Left ventricle myocardium superior (tissue), 1 donor: Measurements from ENCODE around the gene SDF2L1. TPM values are rescaled to one million over a fixed set of nuclear protein-coding genes. Genes with fewer than 3 reads are reported as not detected.
"Not testable (repeated sequence)": the region's sequence is repeated elsewhere in the genome, so short reads cannot be mapped to it uniquely, and the experiment has no call there.

ENCODE experiments used
- ATAC-seq: fragments of 200-7000 bp; cut with Tn5 transposase; one replicate; pipeline ENCODE4 v1.9.1; 2020; ENCODE audit warnings: mild to moderate bottlenecking, moderate library complexity
- DNase-seq: peaks from one replicate; pipeline ENCODE4 v3.0.0-alpha.2; 2020
- intact Hi-C: fragments of 100-400 bp; cut with micrococcal nuclease; formaldehyde crosslinking; loops from one replicate; pipeline ENCODE4 v1.11.0; 2022
- total RNA-seq: library from RNA; stranded (reverse); fragmentation: NEBNext Ultra II Directional; extraction: Animal tissue kit (Norgen Biotek cat#: 25700); gene quantifications from one replicate; pipeline ENCODE4 v1.2.1, GENCODE V29; 2021
- donor health status: DM: no; HTN: yes; CAD: no; lungs with severe emphysema.

The SDF2L1 gene
- total RNA-seq, 1 donor from 2014 or later: 17.9 TPM

DNA sequence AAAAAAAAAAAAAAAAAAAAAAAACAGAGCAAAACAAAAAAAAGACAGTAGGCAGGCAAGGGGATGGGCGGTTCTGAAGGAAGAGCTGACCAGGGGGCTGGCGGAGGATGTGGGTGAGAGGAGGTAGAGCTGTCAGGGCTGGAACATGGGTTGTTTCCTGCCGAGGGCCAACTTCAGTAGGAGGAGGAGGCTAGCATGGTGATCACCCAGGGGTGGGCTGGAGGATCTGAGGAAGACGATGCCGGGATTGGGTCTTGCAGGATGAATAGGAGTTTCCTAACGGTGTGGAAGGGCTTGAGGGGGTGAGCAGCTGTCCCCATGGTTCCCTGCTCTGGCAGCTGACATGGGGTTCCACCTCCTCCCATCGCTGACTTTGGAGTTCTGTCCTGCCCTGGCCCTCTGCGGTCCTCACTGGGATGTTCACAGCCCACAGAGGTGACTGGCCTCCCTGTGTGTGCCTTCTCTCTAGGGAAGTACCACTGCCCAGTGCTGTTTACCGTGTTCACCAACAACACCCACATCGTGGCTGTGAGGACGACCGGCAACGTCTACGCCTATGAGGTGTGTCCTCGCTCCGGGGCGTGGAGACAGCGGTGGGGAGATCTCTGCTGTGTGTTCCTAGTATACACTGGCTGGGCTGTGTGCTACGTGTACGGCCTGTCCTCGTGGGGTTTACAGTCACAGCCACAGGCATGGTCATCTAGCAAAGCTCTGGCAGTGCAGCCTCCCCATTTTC is 38.9 kb downstream of the SDF2L1 start:
- no peak for ATAC-seq
- intact Hi-C loops: no loop called here
- no peak for DNase-seq

DNA sequence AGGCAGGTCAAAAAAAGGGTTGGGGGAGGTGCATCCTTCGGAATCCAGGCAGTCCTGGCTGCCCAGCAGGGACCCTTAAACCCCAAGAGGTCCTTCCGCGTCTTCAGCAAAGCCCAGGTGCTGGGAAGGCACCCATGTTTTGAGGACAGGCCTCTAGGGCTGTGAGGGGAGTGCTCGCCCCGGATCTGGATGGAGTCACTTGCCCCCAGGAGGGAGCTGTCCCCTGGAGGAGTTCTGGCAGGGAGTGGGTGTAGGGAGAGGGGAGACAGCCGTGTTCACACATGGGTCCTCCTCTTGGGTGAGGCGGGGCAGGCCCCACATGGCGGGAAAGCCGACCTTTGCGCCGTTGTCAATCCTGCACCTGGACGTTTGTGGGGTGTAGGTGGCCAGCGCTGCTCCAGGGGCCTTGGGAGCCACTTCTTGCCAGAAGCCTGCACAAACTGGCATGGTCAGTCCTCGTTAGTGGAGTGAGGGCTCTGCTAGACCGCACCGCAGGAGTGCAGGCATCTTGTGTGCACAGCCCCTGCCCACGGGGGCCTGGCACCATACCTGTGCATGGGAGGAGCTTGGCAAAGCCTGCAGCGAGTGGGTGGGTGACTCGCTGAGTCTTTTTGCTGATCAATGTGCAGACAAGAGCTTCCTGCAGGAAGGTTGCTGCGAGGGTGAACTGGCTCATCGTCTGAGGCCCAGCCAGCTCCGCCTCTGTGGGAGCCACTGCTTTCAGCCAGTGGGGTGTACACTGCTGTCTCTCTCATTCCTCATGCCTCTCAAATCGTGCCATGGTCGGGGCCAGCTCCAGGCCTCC is 39.7 kb downstream of the SDF2L1 start:
- intact Hi-C loops: no loop called here
- ATAC-seq: no peak
- no peak for DNase-seq

DNA sequence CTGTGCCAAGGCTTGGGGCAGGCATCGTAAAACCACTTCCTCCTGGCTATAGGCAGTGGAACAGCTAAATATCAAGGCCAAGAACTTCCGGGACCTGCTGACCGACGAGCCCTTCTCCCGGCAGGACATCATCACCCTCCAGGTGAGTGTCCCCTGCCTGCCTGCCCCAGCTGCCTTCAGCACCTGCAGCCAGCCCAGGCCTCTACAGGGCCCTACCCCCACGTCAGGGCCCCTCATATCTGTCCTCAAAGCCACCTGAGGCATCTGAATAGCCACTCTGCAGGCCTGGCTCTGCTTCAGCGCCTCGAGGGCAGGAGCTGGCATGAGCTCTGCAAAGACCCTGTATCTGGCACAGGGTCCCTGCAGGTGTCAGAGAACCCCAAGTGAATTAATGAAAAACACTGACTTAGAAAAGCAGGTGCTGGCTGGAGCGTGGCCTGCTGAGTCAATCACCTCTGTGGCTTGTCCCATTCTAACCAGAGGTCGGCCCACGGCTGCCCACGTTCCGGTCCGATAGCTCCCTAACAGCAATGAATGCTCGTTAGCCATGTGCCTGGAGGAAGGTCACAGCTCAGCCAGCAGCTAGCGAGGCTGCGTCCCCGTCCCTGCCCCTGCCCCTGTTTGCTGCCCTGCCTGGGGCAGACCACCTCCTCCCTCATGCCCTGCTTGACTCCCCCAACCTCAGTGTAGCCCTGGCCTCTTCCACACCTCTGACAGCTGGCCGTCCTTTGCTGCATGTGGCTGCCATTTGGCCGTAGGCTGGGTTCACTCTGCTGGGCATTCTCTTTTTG is 40.5 kb downstream of the SDF2L1 start:
- no peak for ATAC-seq
- no peak for DNase-seq
- intact Hi-C loops: no loop called here

- no peak for DNase-seq
- no peak for ATAC-seq
- intact Hi-C loops: no loop called here
These were observed 41.3 kb downstream of the SDF2L1 start for GRCh38 chr22:21683401-21683811.

DNA sequence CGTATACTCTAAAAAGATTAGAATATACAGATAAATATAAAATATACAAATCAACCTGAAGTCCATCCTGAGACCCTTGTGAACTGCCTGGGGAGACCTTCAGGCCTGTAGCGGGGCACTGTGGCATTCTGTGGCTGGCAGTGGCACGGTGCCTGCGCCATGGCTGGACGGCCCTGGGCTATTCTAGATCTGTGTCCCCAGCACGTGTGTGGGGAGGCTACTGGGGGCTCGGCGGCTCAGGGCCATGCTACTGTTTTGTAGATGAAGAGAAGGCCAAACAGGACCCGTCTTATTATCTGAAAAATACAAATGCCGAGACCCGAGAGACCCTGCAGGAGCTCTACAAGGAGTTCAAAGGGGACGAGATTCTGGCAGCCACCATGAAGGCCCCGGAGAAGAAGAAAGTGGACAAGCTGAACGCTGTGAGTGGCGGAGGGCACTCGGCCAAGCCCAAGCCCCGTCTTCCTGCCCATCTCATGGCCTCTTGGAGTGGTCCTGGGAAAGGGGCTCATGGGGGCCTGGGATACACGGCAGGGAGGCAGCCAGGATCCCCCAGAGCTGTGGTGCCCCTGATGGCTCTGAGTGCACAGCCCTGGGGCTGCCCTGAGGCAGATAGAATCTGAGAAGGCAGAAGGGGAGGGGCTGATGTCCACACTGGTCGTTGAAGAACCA is 42.5 kb downstream of the SDF2L1 start:
- intact Hi-C loops: no loop called here
- ATAC-seq (no peak), DNase-seq (no peak)

DNA sequence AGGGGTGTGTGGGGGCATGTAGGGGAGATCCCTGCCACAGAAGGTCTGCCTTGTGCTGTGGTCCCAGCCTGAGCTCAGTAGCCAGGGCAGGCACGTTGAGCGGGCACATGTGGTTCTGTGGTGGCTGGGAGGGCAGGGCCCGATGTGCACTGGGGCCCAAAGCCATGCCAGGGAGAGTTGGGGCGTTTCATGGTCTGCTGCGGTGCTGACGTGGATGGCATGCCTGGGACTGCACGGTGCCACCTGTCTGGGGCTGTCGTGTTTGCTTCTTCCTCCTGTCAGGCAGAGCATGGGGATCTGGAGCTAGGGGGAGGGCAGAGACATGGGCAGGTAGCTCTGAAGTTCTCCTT is 43.0 kb downstream of the SDF2L1 start:
- DNase-seq (no peak), ATAC-seq (no peak)
- intact Hi-C loops: no loop called here

DNA sequence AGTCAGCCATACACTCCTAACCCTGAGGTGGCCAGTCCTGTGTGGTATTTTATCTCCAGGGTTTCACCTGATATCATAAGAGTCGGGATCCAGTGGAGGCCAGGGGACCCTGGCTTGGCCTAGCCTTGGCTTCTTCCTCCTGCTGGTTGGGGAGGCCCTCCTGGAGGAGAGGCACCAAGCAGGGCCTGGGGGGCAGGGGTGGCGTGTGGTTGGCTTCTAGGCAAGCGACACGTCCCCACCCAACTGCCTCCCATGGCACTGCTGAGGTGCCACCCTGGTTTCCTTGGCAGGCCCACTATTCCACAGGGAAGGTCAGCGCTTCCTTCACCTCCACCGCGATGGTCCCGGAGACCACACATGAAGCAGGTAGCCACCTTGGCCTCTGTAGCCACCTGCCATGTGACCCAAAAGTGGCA is 44.1 kb downstream of the SDF2L1 start:
- DNase-seq (no peak), ATAC-seq (no peak)
- intact Hi-C loops: no loop called here

DNA sequence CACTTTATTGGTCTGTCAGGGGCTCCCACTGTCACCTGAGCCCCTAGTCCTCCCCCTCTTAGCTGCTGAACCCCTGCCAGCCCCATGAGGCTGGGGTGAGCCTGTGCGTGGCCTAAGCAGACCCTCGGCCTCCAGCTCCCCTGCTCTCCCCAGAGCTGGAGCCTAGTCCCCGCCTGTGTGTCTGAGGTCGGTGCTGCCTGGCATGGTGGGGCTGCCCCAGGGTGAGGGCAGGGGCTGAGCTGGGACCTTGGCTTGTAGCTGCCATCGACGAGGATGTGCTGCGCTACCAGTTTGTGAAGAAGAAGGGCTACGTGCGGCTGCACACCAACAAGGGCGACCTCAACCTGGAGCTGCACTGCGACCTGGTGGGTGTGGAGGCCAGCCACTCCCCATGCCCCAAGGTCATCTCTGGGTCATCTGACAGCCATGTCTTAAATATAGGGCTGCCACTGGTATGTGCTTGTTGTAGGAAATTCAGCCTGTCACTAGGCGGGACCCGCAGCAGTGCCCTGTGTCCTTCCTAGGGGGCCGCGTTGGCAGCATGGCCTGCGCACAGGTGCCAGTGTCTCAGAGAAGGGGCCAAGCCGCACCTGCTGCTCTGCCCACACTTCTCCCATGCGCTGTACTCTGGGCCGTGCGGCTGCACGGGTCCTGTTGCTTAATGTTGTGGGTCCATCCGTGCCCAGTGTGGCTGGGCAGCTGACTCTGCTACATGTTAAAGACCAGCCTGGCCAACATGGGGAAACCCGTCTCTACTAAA is 44.7 kb downstream of the SDF2L1 start:
- no peak for DNase-seq
- no peak for ATAC-seq
- intact Hi-C loops: no loop called here

DNA sequence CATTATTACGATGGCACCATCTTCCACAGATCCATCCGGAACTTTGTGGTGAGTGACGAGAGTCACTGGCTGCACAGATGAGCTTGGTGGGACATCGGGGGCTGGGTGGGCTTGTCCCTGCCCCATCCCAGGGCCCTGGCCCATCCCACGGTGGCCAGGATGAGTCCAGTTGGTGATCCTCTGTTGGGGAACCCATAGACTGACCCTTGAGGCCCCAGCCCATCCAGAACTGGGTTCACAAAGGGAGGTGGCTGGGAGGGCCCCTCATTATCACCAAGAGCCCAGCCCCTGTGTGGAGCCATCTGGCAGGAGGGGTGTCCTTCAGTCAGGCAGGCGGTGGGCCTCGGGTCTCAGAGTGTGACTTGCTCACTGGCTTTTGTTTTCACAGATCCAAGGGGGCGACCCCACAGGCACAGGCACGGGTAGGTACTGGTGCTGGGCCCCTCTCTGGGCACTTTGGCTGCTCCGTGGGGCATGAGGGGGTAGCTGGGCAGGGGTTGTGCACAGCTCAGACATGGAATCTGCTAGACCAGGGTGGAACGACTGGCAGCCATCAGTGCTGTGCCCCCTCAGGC is 45.7 kb downstream of the SDF2L1 start:
- ATAC-seq: no peak
- intact Hi-C loops: no loop called here
- DNase-seq: no peak

GRCh38 chr22:21688341-21688705 is 46.2 kb downstream of the SDF2L1 start:
- DNase-seq: no peak
- intact Hi-C loops: no loop called here
- ATAC-seq: no peak

DNA sequence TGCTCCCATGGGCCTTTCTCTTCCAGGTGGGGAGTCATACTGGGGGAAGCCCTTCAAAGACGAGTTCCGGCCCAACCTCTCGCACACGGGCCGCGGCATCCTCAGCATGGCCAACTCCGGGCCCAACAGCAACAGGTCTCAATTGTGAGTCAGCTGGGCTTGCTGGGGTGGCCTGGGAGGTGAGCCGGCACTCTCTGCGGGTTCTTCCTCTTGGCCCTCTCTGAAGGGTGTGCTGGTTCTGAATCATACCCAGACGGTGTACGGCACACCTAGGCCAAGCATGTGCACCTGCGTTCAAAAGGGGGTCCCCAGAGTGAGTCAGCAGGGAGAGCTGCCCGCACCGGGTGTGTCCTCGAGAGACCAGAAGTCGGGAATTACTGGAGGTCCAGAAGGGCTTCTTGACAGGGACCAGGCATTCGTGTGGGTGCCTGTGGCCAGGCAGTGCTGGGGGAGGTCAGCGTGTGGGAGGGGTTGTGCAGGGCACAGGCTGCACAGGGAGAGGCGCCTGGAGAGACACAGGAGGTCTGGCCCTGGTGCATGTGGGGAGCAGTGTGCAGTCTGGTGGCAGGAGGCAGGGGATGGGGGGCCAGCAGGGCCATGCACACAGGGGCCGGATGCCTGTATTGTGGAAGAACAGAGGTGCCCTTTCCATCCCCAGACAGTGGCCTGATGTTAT is 46.7 kb downstream of the SDF2L1 start:
- intact Hi-C loops: no loop called here
- DNase-seq (no peak), ATAC-seq (no peak)

DNA sequence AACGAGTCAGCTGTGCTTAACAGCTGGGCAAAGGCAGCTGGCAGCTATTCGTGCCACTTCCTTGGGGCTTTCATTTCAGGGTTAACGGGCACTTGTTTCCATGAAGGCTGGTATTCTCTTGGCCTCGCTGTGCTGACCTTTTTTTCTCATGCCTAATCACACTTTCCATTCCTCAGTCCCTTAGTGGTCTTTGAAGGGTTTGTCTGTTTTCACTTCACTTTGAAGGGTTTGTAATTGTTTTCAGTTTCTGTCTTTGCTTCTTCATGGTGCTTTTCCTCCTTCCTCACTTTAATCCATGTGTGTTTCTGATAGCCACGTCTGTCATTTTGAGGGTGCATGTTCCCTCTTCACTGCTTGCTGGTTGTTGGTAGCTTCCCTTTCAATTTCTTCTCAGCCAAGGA is 48.3 kb downstream of the SDF2L1 start:
- no peak for DNase-seq
- no peak for ATAC-seq
- intact Hi-C loops: no loop called here

GRCh38 chr22:21691816-21692215 is 49.7 kb downstream of the SDF2L1 start:
- intact Hi-C loops: no loop called here
- ATAC-seq: no peak
- DNase-seq: no peak

DNA sequence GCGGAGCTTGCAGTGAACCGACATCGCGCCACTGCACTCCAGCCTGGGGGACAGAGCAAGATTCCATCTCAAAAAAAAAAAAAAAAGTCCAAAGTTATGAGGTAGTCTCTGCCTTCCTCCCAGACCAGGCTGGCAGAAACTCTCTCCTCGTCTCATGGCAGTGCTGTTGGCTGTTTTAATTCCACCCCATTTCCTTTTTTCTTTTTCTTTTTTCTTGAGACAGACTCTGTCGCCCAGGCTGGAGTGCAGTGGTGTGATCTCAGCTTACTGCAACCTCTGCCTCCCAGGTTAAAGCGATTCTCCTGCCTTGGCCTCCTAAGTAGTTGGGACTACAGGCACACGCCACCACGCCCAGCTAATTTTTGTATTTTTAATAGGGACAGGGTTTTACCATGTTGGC is 50.8 kb downstream of the SDF2L1 start:
- DNase-seq, ATAC-seq, intact Hi-C loops: not testable (repeated sequence)

DNA sequence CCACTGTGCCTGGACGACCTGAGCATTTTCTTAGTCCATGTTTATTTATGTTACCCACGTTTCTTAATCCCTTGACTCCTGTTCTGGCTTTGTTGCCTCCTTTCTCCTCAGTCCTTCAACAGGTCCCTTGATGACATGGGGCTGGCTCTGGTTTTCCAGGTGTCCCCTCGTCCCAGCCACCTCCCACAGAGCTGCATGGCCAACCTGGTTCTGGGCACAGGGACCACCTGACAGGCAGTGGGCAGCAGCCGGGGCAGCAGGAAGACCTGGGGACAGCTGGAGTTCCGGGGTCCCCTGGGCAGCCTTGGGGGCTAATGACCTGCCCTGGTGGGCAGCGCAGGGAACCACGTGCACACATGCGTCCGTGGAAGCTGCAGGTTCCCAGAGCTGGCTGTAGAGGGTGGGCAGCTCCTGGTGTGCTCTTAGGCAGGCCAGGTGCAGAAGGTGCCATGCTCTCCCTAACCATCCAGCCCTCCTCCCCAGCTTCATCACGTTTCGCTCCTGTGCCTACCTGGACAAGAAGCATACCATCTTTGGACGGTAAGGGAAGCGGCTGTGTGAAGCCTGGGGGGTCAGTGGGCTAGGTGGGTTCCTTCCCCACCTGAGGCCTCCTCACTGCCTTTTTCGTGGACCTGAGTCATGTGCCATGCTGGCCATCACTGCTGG is 51.4 kb downstream of the SDF2L1 start:
- no peak for DNase-seq
- intact Hi-C loops: no loop called here
- ATAC-seq: no peak
